GM04504 (cell line): ENCODE data around the gene CTXN3.
A peak's percentile ranks its signal among the peaks of the same experiment; 100 is the strongest.

ENCODE experiments used
- DNase-seq: peaks from one replicate; pipeline ENCODE4 v3.0.0-alpha.2; 2012; ENCODE audit warnings: low read depth

Gene CTXN3

GRCh38 chr5:127697894-127698600 is 49.2 kb downstream of the CTXN3 start:
- no peak for DNase-seq

- no peak for DNase-seq
Observed at GRCh38 chr5:127699416-127699815, 50.5 kb downstream of the CTXN3 start.

GRCh38 chr5:127700237-127700766 is 51.4 kb downstream of the CTXN3 start:
- no peak for DNase-seq

GRCh38 chr5:127702434-127702833 is 53.6 kb downstream of the CTXN3 start:
- DNase-seq = no peak

DNA sequence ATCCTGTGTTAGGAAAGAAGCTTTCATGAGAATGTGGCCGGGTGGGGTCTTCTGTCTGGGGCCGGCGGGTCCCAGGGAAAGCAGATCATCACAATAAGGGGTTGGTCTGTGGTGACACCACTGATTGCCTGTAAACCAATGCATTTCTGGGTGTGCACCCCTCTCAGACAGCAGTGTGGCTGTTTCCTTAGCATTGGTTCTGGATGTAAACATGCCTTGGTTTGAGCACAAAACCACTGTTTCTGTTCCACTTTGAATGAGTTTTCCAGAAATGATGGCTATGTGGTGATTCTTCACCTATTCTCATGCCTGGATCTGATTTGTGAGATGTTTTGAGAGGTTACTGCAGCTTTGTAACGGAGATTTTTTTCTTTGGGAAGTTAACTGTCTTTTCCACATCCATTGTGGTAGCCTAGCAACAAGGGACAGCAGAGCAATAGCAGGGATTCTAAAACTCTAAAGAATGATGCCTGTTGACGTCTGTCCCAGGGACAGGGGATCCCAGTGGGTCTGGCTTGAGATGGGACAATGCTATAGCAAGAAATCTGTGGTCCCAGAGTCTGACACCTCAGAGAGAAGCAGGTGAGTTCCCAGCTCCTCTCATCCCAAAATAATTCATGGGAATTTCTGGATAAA is 54.2 kb downstream of the CTXN3 start, which contains the start of gene CCDC192:
Gene CCDC192, plus strand, starts transcription at position 466 of the 636 bp plus-strand sequence. Its CDS starts 55 bp downstream, at position 521.
- no peak for DNase-seq

- peak; percentile 32 for DNase-seq
Observed at GRCh38 chr5:127705120-127705892, 56.4 kb downstream of the CTXN3 start.

DNA sequence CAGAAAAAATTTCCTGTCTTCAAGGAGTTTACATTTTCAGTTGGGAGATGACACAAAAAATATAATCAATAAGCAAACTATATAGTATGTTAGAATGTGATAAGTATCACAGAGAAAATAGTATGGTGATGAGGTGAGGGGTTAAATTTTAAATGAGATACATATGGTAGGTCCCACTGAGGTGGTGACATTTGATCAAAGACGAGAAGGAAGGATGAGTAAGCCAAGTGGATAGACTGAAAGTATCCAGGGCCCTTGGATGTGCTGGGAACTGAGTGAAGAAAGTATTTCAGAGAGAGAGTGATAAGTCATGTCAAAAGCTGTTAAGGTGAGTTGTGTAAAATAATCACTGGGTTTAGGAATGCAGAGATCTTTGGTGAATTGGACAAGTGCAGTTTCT is 57.8 kb downstream of the CTXN3 start:
- DNase-seq = no peak

DNA sequence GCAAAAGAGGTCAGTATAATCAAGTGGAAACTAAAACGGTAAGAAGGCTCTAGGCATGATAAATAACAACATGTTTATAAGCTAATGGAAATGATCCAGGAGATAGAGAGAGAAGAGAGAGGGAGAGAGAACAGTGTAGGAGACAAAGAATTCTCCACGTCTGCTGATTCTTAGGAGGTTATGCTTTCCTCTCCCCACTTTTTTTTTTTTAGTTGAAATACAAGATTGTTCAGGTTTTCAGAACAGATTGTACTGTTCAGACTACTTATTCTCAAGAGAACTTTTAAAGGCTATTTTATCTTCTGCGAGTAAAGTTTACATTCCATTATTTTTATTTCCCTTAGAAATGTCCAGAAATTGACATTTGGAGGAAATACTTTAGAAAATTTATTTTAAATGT is 58.3 kb downstream of the CTXN3 start:
- DNase-seq = no peak
